PC-9 (cell line): ENCODE measurements around the gene ERBB3. TPM values are rescaled to one million over a fixed set of nuclear protein-coding genes. Genes with fewer than 3 reads are reported as not detected.

Source experiments
- BruUV-seq: library from RNA; stranded (reverse); fragments of 400-500 nt; replicated peaks from 2 replicates; lab custom pipeline; 2021; lab: Mats Ljungman, UMichigan
- CTCF ChIA-PET: fragments of 300-600 bp; sonication (Branson Sonifier 250); formaldehyde crosslinking; loops from one replicate; lab custom pipeline; 2022; ENCODE audit warnings: antibody characterized with exemption; lab: Charles Lee
- POLR2A ChIA-PET: fragments of 300-600 bp; sonication (Branson Sonifier 250); formaldehyde crosslinking; loops from one replicate; lab custom pipeline; 2022; ENCODE audit warnings: antibody characterized with exemption; ENCODE audit not compliant: unreplicated experiment; lab: Charles Lee
- DNase-seq, 2 experiments: peaks; one replicate each; pipeline versions ENCODE4 v3.0.0 to v3.0.0-alpha.2; 2015 to 2022; ENCODE audit warnings: mixed read lengths in 1 of 2
- H2AFZ ChIP-seq: fragments of 200-600 bp; sonication (generic); 2 replicates; pipeline ENCODE4 v1.8.1; 2017; ENCODE audit warnings: antibody characterized with exemption
- H3F3A ChIP-seq: fragments of 200-600 bp; sonication (generic); 2 replicates; pipeline ENCODE4 v1.8.1; 2017; ENCODE audit warnings: antibody characterized with exemption, mild to moderate bottlenecking, low read depth; ENCODE audit not compliant: insufficient read depth
- H3K27ac ChIP-seq: fragments of 200-600 bp; sonication (generic); 2 replicates; pipeline ENCODE4 v1.6.1; 2016; ENCODE audit warnings: mixed run types
- H3K27me3 ChIP-seq: fragments of 200-600 bp; sonication (generic); 2 replicates; pipeline ENCODE4 v1.6.1; 2016; ENCODE audit warnings: low read depth, mixed run types; ENCODE audit not compliant: insufficient read depth
- H3K36me3 ChIP-seq: fragments of 200-600 bp; sonication (generic); 2 replicates; pipeline ENCODE4 v1.6.1; 2016; ENCODE audit warnings: low read depth, mixed run types
- H3K4me1 ChIP-seq: fragments of 200-600 bp; sonication (generic); replicated peaks from 2 replicates; pipeline ENCODE4 v1.6.1; 2016; ENCODE audit warnings: mixed run types; ENCODE audit not compliant: insufficient read depth
- H3K4me2 ChIP-seq: fragments of 200-600 bp; sonication (generic); 2 replicates; pipeline ENCODE4 v1.6.1; 2017; ENCODE audit warnings: mixed run types
- H3K4me3 ChIP-seq: fragments of 200-600 bp; sonication (generic); 2 replicates; pipeline ENCODE4 v1.6.1; 2016; ENCODE audit warnings: mixed run types
- H3K79me2 ChIP-seq: fragments of 200-600 bp; sonication (generic); 2 replicates; pipeline ENCODE4 v1.6.1; 2017; ENCODE audit warnings: low read depth, mixed run types
- H3K9me2 ChIP-seq: fragments of 200-600 bp; sonication (generic); 2 replicates; pipeline ENCODE4 v1.8.1; 2017; ENCODE audit warnings: mild to moderate bottlenecking; ENCODE audit not compliant: insufficient read depth
- H3K9me3 ChIP-seq: fragments of 200-600 bp; sonication (generic); 2 replicates; pipeline ENCODE4 v1.8.1; 2016; ENCODE audit warnings: low read depth; ENCODE audit not compliant: insufficient read depth
- H4K20me1 ChIP-seq: fragments of 200-600 bp; sonication (generic); 2 replicates; pipeline ENCODE4 v1.8.1; 2017; ENCODE audit not compliant: insufficient read depth
- EZH2 ChIP-seq: fragments of 200-600 bp; sonication (generic); IDR thresholded peaks from 2 replicates; pipeline ENCODE4 v1.8.0; 2017; ENCODE audit warnings: antibody characterized with exemption, low read depth
- intact Hi-C: fragments of 100-400 bp; cut with micrococcal nuclease; formaldehyde crosslinking; loops from one replicate; pipeline ENCODE4 v1.10.0; 2022; ENCODE audit not compliant: unreplicated experiment
- total RNA-seq: library from RNA; stranded (reverse); gene quantifications from 2 replicates; pipeline ENCODE4 v1.2.3, GENCODE V29; 2021
- TF ChIP-seq, protein P1 (sequence below): fragments of 200-600 bp; sonication (generic); conservative IDR thresholded peaks from 2 replicates; pipeline ENCODE4 v1.6.1; 2017; ENCODE audit warnings: mixed run types, antibody characterized with exemption, mild to moderate bottlenecking, moderate library complexity

Gene ERBB3
- total RNA-seq, 1 experiment from 2014 or later: 127 TPM

DNA sequence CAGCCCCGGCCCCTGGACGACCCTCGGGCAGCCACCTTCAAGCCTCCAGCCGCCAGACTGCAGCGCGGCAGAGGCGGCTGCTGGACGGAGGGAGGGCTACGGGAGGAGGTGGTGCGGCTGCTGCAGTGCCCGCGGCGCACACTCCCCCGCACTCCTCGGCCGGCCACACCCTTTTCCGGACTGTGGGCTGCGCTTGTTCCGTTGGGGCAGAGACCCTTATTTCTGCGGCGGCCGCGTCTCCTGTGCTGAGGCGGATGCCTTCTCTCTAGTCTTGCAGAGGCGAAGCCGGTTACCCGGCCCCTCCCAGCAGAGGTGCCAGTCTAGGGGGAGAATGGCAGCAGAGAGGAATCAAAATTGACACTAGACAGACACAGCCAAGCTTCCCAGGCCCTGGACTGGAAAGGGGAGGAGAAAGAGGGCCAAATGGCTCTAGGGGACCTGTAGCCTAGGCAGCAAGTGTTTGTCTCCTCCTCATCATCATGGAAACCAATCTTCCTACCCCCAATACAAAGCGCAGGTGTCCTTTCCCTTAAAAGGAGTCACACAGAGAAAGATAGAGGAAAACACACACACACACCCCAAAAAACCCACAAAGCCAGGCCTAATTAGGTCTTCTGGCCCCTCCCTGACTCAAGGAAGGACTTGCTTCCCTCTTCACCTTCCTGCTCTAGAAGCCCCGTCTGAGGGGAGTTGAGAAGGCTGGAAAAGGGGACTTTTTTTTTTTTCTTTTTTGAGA lies 49.4 kb downstream of the ERBB3 start:
- Histone ChIP-seq H3K36me3 (peaks cover 8% of the 10 kb centered on the region; the same call in 1 of the 2 replicates), H3K9me2 (no peaks in the 10 kb centered on the region), H2AFZ (peak overlapping the region; percentile 88), H4K20me1 (no peaks in the 10 kb centered on the region), H3K4me2 (peak overlapping the region; percentile 100), H3K27ac (no peak overlapping the region), H3F3A (peaks cover 22% of the 10 kb centered on the region), H3K4me1 (peaks cover 31% of the 10 kb centered on the region), H3K27me3 (no peaks in the 10 kb centered on the region), H3K79me2 (peaks cover 6% of the 10 kb centered on the region; the same call in 1 of the 2 replicates), H3K4me3 (peak overlapping the region; percentile 77), H3K9me3 (no peaks in the 10 kb centered on the region)
- DNase-seq: peak; percentile 31 to 51
- ChIA-PET CTCF (no interaction called here), POLR2A (interaction anchor here (0.5 to 0.7 kb wide), 3 partner anchors 60 to 118 kb away, joined by 3 to 15 read pairs (median 3); partner anchors contain the start of genes RNF41 and SMARCC2)
- intact Hi-C loops: loop anchor here (2.0 kb wide), 1 partner anchor 507 kb away; no protein-coding TSS in a partner anchor
- TF ChIP-seq, protein P1, sequence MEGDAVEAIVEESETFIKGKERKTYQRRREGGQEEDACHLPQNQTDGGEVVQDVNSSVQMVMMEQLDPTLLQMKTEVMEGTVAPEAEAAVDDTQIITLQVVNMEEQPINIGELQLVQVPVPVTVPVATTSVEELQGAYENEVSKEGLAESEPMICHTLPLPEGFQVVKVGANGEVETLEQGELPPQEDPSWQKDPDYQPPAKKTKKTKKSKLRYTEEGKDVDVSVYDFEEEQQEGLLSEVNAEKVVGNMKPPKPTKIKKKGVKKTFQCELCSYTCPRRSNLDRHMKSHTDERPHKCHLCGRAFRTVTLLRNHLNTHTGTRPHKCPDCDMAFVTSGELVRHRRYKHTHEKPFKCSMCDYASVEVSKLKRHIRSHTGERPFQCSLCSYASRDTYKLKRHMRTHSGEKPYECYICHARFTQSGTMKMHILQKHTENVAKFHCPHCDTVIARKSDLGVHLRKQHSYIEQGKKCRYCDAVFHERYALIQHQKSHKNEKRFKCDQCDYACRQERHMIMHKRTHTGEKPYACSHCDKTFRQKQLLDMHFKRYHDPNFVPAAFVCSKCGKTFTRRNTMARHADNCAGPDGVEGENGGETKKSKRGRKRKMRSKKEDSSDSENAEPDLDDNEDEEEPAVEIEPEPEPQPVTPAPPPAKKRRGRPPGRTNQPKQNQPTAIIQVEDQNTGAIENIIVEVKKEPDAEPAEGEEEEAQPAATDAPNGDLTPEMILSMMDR: no peak
- TF ChIP-seq EZH2: no peak
- BruUV-seq: no TSS peak

DNA sequence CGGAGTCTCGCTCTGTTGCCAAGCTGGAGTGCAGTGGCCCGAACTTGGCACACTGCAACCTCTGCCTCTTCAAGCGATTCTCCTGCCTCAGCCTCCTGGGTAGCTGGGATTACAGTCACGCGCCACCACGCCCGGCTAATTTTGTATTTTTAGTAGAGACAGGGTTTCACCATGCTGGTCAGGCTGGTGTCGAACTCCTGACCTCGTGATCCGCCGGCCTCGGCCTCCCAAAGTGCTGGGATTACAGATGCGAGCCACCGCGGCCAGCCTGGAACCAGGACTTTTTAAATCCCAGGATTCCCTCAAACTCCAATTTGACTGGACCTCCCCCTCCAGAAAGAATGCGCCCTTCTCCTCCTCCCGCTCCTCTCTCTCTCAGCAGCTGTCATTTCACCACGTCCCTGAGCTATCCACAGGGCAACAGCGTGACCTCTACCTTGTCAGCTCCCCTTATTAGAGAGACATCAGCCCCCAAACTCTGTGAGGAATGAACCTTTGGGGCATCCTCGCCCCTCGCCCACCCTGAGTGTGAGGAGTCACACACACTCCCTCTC lies 50.1 kb downstream of the ERBB3 start:
- Histone ChIP-seq H4K20me1 (no peaks in the 10 kb centered on the region), H3K9me3 (no peaks in the 10 kb centered on the region), H3K4me2 (peak overlapping the region; percentile 100), H3K9me2 (no peaks in the 10 kb centered on the region), H3K4me3 (no peak overlapping the region), H3K27me3 (no peaks in the 10 kb centered on the region), H3K36me3 (peaks cover 11% of the 10 kb centered on the region; the same call in 1 of the 2 replicates), H3K4me1 (peaks cover 31% of the 10 kb centered on the region), H3K27ac (no peak overlapping the region), H3K79me2 (peaks cover 6% of the 10 kb centered on the region; the same call in 1 of the 2 replicates), H3F3A (peaks cover 22% of the 10 kb centered on the region), H2AFZ (no peak overlapping the region)
- intact Hi-C loops: loop anchor here (2.0 kb wide), 1 partner anchor 507 kb away; no protein-coding TSS in a partner anchor
- TF ChIP-seq, protein P1: no peak
- TF ChIP-seq EZH2: no peak
- ChIA-PET CTCF (no interaction called here), POLR2A (interaction anchor here (0.5 to 0.7 kb wide), 3 partner anchors 59 to 117 kb away, joined by 3 to 15 read pairs (median 3); partner anchors contain the start of genes RNF41 and SMARCC2)
- no TSS peak for BruUV-seq
- peak in 1 of 2 experiments; percentile 9 for DNase-seq

DNA sequence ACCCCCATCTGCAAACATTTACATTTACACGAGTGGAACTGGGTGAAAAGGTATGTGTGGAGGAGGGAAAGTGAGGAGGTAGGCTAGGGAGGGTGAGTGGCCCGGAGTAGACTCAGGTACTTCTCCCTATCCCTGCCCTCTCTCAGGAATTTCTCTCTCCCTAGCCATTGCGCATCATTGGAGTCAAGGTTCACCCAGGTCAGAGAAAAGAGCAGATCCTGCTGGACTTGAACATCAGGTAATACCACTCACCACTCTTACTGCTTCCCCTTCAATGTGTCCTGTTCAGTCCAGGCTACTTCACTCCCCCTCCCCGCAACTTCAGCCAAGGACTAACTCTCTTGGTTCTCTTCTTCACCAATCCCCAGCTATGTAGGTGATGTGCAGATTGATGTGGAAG lies 50.9 kb downstream of the ERBB3 start:
- DNase-seq: peak in 1 of 2 experiments; percentile 52
- Histone ChIP-seq H2AFZ (no peak overlapping the region), H3K79me2 (peaks cover 6% of the 10 kb centered on the region; the same call in 1 of the 2 replicates), H4K20me1 (no peaks in the 10 kb centered on the region), H3K27ac (no peak overlapping the region), H3K9me3 (no peaks in the 10 kb centered on the region), H3K4me2 (peak overlapping the region; percentile 27), H3F3A (peaks cover 18% of the 10 kb centered on the region), H3K9me2 (no peaks in the 10 kb centered on the region), H3K27me3 (no peaks in the 10 kb centered on the region), H3K4me3 (no peak overlapping the region), H3K4me1 (peaks cover 31% of the 10 kb centered on the region), H3K36me3 (peaks cover 11% of the 10 kb centered on the region; the same call in 1 of the 2 replicates)
- BruUV-seq: no TSS peak
- ChIA-PET CTCF (no interaction called here), POLR2A (no interaction called here)
- intact Hi-C loops: no loop called here
- TF ChIP-seq, protein P1: no peak
- no peak for TF ChIP-seq EZH2
